ENCODE data around the gene MAP3K12.
"Not testable (repeated sequence)": the region's sequence is repeated elsewhere in the genome, so short reads cannot be mapped to it uniquely, and the experiment has no call there.

MAP3K12 gene

GRCh38 chr12:53499266-53500141, at the start of gene MAP3K12:
MAP3K12 (minus strand) TSS chr12:53499458; CDS start chr12:53487391, 12,067 bp downstream.
- no peak for FAIRE-seq

GRCh38 chr12:53548354-53548753, 49.1 kb upstream of the MAP3K12 start:
- not testable (repeated sequence) for FAIRE-seq

- FAIRE-seq, result peak; percentile 94
Measured at GRCh38 chr12:53543539-53543938, 44.3 kb upstream of the MAP3K12 start.

GRCh38 chr12:53539526-53539925, 40.3 kb upstream of the MAP3K12 start:
- FAIRE-seq, result no peak

- FAIRE-seq, result no peak
Measured at GRCh38 chr12:53538209-53538689, 39.0 kb upstream of the MAP3K12 start.

GRCh38 chr12:53536962-53537361, 37.7 kb upstream of the MAP3K12 start:
- no peak for FAIRE-seq

- no peak for FAIRE-seq
Measured at GRCh38 chr12:53533471-53533870, 34.2 kb upstream of the MAP3K12 start.

GRCh38 chr12:53532524-53533445, 33.5 kb upstream of the MAP3K12 start:
- no peak for FAIRE-seq

GRCh38 chr12:53532021-53532420, 32.8 kb upstream of the MAP3K12 start:
- no peak for FAIRE-seq

- FAIRE-seq, result no peak
Measured at GRCh38 chr12:53530920-53531319, 31.7 kb upstream of the MAP3K12 start.

GRCh38 chr12:53530061-53530460, 30.8 kb upstream of the MAP3K12 start:
- no peak for FAIRE-seq

- no peak for FAIRE-seq
Measured at GRCh38 chr12:53524476-53524875, 25.2 kb upstream of the MAP3K12 start.

- FAIRE-seq, result no peak
Measured at GRCh38 chr12:53523131-53523530, 23.9 kb upstream of the MAP3K12 start.

GRCh38 chr12:53518381-53518780, 19.1 kb upstream of the MAP3K12 start:
- FAIRE-seq, result no peak

- FAIRE-seq, result no peak
Measured at GRCh38 chr12:53516758-53517455, 17.6 kb upstream of the MAP3K12 start.

GRCh38 chr12:53515291-53515680, 16.0 kb upstream of the MAP3K12 start:
- no peak for FAIRE-seq

- no peak for FAIRE-seq
Measured at GRCh38 chr12:53514628-53515290, 15.5 kb upstream of the MAP3K12 start.

GRCh38 chr12:53513712-53514410, 14.6 kb upstream of the MAP3K12 start:
- FAIRE-seq, result no peak

- no peak for FAIRE-seq
Measured at GRCh38 chr12:53510181-53510812, 11.0 kb upstream of the MAP3K12 start.

GRCh38 chr12:53508534-53509170, 9.4 kb upstream of the MAP3K12 start:
- peak; percentile 27 for FAIRE-seq

- no peak for FAIRE-seq
Measured at GRCh38 chr12:53507603-53507885, 8.3 kb upstream of the MAP3K12 start.

Measured in G401.6 (cell line).